ENCODE data around the gene RAD9A.

- TF ChIP-seq EZH2 (IDR thresholded peaks at IDR 0.05) (no peak), POLR2AphosphoS5 (IDR thresholded peaks at IDR 0.05; ENCODE audit: borderline replicate concordance, low read depth, low read length) (no peak)
Observed at GRCh38 chr11:67354075-67355022, 37.4 kb upstream of the RAD9A start.
